HG03280 (cell line): ENCODE data around the gene RPUSD1.
"Not testable (repeated sequence)": the region's sequence is repeated elsewhere in the genome, so short reads cannot be mapped to it uniquely, and the experiment has no call there.

Experiments used
- ATAC-seq: cut with Tn5 transposase; IDR thresholded peaks from one replicate; pipeline ENCODE4 v1.9.1; 2021; ENCODE audit warnings: mild to moderate bottlenecking, moderate library complexity; ENCODE audit not compliant: unreplicated experiment

RPUSD1 gene

DNA sequence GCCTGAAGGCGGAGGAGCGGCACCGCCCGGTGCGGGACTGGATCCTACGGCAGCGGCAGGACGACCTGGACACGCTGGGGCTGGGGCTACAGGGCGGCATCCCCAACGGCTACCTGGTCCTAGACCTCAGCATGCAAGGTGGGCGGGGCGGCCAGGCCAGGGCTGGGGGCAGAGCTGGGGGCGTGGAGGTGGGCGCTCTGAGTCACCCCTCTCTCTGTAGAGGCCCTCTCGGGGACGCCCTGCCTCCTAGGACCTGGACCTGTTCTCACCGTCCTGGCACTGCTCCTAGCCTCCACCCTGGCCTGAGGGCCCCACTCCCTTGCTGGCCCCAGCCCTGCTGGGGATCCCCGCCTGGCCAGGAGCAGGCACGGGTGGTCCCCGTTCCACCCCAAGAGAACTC is 19.8 kb downstream of the RPUSD1 start:
- ATAC-seq, result no peak

DNA sequence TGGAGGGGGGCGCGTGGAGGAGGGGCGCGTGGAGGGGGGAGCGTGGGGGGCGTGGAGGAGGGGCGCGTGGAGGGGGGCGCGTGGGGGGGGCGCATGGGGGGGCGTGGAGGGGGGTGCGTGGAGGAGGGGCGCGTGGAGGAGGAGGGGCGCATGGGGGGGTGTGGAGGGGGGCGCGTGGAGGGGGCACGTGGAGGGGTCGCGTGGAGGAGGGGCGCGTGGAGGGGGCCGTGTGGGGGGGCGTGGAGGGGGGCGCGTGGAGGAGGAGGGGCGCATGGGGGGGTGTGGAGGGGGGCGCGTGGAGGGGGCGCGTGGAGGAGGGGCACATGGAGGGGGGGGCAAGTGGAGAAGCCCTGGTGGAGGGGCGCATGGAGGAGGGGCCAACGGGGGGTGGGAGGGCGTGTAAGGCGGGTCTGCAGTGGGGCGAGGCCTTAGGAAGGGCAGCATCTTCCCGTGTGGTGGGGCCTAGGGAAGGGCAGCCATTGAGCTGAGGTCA is 20.4 kb downstream of the RPUSD1 start:
- no peak for ATAC-seq

DNA sequence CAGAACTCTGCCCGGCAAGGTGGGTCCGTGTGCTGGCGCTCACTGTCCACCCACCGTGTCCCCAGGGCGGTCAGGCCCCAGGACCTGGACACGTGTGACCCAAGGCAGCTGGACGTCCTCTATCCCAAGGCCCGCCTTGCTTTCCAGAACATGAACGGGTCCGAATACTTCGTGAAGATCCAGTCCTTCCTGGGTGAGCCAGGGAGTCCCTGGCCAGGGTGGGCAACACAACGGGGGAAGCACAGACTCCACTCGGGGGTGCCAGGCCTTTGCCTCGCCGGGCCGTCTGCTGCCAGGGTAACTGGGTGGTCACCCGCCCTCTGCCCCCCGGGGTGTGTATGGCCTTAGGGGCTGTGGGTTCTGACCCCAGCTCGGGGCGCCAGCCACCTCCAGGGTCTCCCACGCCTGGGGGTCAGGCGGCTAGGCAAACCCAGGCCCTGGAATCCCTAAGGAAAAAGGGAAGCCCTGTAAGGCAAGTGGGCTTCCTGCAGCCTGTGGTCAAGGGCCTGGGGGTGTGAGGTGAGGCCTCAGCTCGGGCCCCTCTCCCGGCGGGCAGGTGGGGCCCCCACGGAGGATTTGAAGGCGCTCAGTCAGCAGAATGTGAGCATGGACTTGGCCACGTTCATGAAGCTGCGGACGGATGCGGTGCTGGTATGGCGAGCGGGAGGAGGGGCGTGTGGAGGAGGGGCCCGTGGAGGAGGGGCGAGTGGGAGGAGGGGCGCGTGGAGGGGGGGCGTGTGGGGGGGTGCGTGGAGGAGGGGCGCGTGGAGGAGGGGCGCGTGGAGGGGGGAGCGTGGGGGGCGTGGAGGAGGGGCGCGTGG is 21.2 kb downstream of the RPUSD1 start:
- no peak for ATAC-seq

DNA sequence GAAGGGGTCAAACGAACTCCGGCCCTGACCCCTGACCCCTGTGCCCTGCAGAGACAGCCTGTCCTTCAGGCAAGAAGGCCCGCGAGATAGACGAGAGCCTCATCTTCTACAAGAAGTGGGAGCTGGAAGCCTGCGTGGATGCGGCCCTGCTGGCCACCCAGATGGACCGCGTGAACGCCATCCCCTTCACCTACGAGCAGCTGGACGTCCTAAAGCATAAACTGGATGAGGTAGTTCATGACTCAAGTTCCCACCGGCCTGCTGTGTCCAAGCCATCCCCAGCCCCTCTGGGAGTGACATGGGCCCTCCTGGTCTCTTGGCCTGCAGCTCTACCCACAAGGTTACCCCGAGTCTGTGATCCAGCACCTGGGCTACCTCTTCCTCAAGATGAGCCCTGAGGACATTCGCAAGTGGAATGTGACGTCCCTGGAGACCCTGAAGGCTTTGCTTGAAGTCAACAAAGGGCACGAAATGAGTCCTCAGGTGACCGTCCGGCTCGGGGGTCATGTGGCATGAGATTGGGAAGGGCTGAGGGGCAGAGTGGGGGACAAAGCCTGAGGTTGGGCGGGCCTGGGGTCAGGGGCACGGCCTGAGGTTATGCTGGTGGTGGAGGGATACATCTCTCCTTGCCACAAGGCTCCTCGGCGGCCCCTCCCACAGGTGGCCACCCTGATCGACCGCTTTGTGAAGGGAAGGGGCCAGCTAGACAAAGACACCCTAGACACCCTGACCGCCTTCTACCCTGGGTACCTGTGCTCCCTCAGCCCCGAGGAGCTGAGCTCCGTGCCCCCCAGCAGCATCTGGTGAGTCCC is 22.0 kb downstream of the RPUSD1 start:
- ATAC-seq, result no peak

DNA sequence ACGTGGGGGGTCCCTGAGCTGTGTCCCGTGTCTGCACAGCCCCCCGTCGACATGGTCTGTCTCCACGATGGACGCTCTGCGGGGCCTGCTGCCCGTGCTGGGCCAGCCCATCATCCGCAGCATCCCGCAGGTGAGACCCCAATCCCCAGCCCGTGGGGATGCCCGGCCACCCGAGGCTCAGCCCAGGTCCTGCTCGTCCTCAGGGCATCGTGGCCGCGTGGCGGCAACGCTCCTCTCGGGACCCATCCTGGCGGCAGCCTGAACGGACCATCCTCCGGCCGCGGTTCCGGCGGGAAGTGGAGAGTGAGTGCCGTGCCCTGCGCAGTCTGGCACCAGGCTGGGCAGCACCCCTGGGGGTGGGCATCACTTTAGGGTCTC is 22.7 kb downstream of the RPUSD1 start:
- no peak for ATAC-seq

DNA sequence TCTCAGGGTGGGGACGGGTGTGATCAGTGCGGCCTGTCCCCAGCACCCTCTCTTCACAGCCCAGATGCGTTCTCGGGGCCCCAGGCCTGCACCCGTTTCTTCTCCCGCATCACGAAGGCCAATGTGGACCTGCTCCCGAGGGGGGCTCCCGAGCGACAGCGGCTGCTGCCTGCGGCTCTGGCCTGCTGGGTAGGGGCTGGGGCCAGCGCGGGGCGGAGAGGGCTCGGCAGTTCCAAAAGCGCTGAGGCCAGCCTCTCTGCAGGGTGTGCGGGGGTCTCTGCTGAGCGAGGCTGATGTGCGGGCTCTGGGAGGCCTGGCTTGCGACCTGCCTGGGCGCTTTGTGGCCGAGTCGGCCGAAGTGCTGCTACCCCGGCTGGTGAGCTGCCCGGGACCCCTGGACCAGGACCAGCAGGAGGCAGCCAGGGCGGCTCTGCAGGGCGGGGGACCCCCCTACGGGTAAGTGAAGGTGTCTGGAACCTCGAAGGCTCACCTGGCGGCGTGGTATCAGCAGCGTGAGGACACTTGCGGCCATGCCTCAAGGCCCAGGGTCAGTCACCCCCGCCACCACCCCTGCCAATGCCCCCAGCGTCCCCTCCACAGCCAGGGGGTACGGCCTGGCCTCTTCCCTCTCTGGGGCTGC is 23.2 kb downstream of the RPUSD1 start:
- ATAC-seq, result no peak

DNA sequence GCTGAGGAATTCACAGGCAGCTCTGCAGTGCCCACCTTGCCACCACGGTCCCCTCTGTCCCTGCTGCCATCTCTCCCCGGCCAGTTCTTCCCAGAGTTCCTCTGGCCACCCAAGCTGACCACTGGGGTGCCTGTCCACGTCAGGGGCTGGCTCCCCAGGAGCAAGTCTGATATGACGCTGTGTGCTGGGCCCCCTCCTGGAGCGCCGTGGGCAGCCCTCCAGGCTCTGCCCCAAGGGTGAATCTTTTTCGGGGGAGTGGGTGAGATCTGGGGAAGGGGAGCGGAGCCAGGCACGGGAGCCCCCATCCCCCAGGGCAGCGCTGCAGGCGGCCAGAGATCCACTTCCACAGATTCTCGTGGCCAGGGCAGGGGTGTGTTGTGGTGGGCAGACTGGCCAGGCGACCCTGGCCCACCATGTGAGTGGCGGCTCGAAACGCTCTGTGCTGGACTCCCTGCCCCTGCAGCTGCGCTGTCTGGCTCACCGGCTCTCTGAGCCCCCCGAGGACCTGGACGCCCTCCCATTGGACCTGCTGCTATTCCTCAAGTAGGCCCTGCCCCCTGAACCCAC is 23.9 kb downstream of the RPUSD1 start:
- ATAC-seq, result no peak

DNA sequence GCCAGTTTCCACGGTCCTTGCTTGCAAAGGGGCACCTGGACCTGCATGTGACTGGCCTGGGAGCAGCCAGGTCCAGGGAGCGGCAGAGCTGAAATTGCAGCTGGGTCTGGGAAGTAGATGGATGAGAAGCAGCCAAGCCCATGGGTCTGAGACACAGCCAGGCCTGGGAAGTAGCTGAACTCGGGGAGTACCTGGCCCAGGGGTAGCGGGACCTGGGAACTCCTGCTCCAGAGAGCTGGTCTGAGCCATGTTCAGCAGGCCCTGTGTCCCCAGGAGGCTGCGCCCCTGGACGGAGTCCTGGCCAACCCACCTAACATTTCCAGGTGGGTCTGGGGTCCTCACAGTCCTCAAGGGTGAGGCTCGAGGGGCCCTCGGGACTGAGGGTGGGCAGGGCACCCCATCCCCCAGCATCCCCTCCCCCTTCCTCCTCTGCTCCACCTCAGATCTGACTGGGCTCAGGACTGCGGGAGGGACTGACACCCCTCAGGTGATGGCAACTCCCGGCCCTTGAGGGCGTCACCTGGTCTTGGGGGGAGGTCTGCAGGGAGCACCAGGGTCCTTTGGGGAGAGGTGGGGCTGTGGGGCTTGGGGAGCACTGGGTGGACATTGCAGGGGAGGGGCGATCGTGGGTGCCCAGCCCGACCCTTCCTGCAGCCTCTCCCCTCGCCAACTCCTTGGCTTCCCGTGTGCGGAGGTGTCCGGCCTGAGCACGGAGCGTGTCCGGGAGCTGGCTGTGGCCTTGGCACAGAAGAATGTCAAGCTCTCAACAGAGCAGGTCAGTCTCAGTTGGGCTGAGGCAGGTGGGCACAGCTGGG is 24.6 kb downstream of the RPUSD1 start:
- no peak for ATAC-seq

DNA sequence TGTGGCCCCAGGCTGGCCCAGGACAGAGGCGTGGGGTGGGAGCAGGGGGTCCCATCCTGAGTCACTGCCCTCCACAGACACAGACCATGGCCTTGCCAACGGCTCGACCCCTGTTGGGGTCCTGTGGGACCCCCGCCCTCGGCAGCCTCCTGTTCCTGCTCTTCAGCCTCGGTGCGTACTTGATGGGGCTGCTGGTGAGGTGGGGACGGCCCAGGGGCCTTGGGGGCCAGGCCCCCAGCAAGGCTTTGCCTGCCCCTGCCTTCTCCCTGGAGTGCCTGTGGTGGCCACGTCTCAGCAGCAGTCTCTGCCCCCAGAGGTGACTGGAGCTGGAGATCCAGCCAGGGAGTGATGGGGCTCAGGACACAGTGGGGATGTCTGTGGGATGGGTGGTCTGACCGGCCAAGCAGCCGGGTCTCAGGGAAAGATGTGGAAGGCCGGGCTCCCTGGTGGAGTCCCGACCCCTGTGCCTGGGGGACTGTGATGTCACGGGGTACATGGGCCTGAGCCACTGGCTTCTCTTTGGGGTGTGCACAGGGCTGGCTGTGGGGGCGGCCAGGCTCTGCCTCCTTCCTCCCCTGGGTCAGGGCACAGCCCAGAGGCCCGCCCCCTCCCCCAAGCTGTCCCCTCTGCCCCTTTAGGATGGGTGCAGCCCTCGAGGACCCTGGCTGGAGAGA is 25.4 kb downstream of the RPUSD1 start:
- no peak for ATAC-seq

DNA sequence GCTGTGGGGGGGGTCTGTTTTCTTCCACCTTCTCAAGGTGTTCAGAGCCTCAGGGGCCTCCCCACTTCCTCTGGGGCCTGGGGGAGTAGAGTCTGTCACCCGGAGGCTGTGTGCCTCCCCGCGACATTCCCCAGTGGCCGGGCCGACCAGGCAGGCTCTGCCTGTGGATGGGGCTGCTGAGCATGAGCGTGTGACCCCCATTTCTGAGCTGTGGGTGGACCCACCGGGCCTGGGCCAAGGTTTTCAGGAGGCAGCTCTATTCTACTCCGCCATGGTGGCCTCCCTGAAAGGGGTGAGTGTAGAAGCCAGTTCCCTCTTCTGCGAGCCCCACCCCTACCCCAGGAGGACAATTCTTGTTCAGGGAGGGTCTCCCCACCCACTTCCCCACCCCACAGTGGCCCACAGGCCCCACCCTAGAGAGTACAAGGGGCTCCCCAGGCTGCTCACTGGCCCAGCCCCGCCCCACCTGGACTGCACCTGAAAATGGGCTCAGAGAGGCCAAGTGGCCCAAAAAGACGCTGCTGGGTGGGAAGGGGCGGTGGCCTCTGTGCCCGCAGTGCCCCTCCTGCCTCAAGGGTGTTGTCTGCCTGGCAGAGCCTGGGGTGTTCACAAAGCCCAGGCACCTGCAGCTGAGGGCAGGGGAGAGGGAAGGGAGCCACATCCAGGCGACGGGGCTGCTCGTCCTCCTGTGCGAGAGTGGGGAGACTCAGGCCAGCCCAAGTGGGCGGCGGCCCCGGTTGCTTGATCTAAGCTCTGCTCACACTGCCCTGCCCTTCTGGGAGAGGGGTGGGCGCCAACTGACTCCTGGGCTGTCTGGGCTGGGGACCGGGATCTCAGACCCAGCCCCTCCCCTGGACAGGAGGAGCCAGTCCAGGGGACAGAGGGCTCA is 26.3 kb downstream of the RPUSD1 start:
- ATAC-seq, result no peak

DNA sequence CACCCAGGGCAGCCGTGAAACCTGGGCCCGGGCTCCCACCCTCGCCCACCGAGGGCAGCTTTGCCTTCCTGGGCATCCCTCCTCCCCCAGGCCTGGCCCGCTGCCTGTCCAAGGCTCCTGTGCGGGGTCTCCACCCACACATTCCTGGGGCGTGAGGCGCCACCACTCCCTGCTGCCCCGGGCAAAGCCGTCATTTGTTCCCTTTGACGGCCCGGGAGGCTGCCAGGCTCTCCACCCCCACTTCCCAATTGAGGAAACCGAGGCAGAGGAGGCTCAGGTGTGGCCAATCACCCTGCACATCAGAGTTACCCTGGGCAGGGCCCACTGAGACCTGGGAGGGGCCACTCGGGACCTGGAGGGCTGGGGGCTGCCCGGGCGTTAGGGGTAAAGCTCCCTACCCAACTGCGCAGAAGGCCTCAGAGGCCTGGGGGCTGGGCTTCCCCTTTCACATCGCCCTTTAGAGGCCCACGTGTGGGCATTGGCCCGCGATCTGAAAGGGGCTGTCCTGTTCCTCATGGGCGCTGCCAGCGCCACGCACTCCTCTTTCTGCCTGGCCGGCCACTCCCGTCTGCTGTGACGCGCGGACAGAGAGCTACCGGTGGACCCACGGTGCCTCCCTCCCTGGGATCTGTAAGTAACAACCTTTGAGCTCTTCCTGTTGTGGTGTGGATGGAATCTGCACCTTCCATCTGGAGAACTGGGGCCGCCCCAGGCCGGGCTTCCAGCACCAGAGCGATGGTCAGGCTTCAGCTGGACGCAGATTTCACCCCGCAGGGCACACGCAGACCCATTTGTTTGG is 27.4 kb downstream of the RPUSD1 start, which contains the start of gene MSLN:
Gene MSLN, plus strand, starts transcription at position 190 of the 799 bp plus-strand sequence. CDS start 1,947 bp downstream, outside the sequence.
- ATAC-seq, result no peak

DNA sequence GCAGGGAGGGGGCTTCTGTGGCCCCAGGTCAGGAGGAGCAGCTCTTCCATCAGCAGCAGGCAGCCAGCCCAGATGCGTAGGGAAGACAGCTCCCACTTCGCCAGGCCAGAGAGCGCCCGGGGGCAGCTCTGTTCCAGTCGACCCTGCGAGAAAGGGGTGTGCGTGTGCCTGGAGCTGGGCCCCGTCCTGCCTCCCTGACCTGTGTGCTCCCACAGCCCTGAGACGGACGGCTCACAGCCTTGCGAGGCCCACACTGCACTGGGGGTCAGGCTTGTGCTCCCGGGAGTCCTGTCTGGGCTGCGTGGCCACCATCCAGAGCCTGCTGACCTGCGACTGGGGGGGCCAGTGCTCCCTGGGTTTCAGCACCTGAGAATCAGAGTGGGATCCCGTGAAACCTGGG is 28.1 kb downstream of the RPUSD1 start:
- ATAC-seq, result no peak

DNA sequence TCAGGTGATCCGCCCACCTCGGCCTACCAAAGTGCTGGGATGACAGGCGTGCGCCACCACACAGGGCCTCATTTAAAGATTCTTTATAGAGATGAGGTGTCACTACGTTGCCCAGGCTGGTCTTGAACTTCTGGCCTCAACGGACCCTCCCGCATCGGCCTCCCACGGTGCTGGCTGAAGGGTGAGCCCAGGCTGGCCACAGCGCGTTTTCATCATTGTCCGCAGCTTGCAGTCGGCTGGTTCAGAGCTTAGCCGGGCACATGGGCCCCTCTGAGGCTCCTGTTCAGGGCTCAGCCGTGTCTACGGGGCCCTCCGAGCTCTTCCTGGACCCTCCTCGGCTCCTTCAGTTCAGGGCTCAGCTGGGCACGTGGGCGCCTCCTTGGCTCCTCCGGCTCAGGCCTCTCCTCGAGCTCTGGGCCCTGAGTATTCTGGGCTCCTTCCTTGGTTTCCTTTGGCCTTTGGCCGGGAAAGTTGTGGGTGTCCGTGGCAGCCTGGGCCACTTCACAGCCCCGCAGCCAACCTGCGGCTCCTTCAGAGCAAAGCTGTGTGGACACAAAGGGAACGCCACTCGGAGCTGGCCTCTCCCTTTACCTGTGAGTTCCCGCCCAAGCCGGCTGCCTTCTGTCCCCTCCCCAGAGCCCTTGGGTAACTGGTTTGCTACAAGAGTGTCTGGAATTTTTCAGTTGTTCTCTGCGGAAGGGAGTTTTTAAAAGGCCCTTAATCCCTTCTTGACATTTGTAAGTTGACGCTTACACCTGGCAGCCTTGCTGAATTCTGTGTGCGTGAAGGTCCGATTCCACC is 28.9 kb downstream of the RPUSD1 start:
- ATAC-seq, result no peak

DNA sequence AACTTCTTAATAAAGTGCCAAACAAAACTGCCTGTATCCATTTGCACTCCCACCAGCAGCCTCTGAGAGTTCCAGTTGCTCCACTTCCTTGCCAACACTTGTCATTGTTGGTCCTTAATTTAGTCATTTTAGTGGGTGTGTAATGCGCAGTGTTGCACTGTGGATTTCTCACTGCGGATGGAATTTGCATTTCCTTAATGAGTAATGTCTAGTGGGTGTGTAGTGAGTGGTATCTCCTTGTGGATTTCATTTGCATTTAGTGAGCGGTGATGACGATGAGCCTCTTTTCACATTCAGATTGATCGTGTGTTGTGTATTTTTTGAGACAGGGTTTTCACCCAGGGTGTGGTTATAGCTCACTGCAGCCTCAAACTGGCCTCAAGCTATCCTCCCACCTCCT is 31.8 kb downstream of the RPUSD1 start:
- ATAC-seq, result no peak

DNA sequence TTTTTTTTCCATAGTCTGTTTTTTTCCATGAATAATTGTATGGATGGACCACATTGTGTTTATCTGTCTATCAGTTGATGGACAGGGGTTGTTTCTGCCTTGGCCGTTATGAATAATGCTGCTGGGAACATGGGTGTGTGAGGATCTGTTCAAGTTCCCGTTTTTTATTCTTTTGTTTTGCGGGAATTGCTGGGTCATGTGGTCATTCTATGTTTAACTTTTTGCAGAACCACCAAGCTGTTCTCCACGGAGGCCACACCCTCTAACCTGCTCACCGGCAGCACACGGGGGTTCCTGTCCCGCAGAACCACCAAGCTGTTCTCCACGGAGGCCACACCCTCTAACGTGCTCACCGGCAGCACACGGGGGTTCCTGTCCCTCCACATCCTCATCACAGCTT is 33.5 kb downstream of the RPUSD1 start:
- ATAC-seq, result no peak

DNA sequence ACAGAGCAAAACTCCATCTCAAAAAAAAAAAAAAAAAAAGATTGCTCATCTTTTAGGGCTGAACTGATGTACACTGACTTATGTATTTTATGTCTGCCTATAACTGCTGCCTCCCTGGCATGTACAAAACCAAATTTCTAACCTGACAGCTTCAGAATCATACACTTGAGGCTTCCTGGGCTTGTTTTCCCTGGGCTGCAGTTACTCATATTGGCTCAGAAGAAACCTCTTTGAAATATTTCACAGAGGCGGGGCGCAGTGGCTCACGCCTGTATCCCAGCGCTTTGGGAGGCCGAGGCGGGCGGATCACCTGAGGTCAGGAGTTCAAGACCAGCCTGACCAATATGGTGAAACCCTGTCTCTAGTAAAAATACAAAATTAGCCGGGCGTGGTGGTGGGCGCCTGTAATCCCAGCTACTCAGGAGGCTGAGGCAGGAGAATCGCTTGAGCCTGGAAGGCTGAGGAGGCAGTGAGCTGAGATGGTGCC is 34.0 kb downstream of the RPUSD1 start:
- not testable (repeated sequence) for ATAC-seq

DNA sequence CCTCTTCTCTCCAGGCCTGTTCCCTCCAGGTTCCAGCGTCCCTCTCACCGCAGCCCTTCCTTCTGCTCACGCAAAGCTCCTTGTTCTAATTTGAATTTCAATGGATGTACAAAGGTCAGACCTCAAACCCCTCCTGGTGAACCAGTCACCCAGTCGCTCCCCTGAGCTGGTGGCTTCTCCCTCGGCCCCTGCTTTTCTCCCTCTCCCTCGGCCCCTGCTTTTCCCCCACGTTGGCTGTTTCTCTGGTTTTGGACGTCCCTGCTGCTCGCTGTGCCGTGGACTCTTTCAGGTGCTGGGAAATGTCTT is 36.2 kb downstream of the RPUSD1 start:
- ATAC-seq, result no peak
